OCI-LY3 (cell line): ENCODE measurements around the gene PEX11G.

Experiments used
- EZH2phosphoT487 ChIP-seq: fragments of 200-600 bp; shearing (Covaris generic); IDR thresholded peaks from 2 replicates; pipeline ENCODE4 v1.6.1; 2018; ENCODE audit warnings: antibody characterized with exemption, mixed run types, low read depth
- TF ChIP-seq, protein P1 (sequence below): fragments of 200-600, 300-600 bp; sonication (generic); IDR thresholded peaks from 2 replicates; pipeline ENCODE4 v1.5.1; 2014; ENCODE audit warnings: antibody characterized with exemption, low read length, low read depth

DNA sequence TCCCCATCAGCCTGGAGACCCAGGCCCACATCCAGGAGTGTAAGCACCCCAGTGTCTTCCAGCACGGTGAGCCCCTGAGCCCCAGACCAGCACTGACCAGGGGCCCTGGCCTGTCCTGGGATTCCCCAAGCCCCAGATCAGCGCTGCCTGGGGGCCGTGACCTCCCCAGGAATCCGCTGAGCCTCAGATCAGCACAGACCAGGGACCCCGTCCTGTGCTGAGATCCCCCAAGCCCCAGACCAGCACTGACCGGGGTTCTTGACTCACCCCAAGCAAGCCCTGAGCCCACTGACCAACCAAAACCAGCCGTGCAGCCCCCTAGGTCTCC is 39.3 kb upstream of the PEX11G start:
- TF ChIP-seq, protein P1, sequence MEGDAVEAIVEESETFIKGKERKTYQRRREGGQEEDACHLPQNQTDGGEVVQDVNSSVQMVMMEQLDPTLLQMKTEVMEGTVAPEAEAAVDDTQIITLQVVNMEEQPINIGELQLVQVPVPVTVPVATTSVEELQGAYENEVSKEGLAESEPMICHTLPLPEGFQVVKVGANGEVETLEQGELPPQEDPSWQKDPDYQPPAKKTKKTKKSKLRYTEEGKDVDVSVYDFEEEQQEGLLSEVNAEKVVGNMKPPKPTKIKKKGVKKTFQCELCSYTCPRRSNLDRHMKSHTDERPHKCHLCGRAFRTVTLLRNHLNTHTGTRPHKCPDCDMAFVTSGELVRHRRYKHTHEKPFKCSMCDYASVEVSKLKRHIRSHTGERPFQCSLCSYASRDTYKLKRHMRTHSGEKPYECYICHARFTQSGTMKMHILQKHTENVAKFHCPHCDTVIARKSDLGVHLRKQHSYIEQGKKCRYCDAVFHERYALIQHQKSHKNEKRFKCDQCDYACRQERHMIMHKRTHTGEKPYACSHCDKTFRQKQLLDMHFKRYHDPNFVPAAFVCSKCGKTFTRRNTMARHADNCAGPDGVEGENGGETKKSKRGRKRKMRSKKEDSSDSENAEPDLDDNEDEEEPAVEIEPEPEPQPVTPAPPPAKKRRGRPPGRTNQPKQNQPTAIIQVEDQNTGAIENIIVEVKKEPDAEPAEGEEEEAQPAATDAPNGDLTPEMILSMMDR, result no peak
- TF ChIP-seq EZH2phosphoT487, result no peak
